B cell (primary cell): ENCODE measurements around the gene THAP8. TPM values are rescaled to one million over a fixed set of nuclear protein-coding genes. Genes with fewer than 3 reads are reported as not detected.

Experiments used
- ATAC-seq: fragments of 200-7000 bp; cut with Tn5 transposase; one replicate; pipeline ENCODE4 v1.10.0; 2021; ENCODE audit warnings: low read depth, mild to moderate bottlenecking, moderate number of reproducible peaks, moderate library complexity
- CTCF ChIA-PET: fragments of 350-600 bp; sonication (Branson Sonifier 250); formaldehyde crosslinking; loops from one replicate; lab custom pipeline; 2021; ENCODE audit warnings: antibody characterized with exemption, inconsistent platforms; lab: Charles Lee
- POLR2A ChIA-PET: fragments of 350-600 bp; sonication (Branson Sonifier 250); formaldehyde crosslinking; loops from one replicate; lab custom pipeline; 2021; ENCODE audit warnings: antibody characterized with exemption; lab: Charles Lee
- DNase-seq: peaks from one replicate; pipeline ENCODE4 v3.0.0; 2013
- H2AFZ ChIP-seq: 2 replicates; pipeline ENCODE4 v1.6.1; 2012; ENCODE audit warnings: mild to moderate bottlenecking, low read depth, low read length; ENCODE audit not compliant: insufficient read depth, poor library complexity, severe bottlenecking
- H3K27ac ChIP-seq, 2 donors: 1 replicate in 1 of 2; 2 replicates in 1 of 2; pipeline ENCODE4 v1.5.1; 2012 to 2013; ENCODE audit warnings: low read length in 2 of 2, mild to moderate bottlenecking in 2 of 2, moderate library complexity in 1 of 2
- H3K27me3 ChIP-seq, 4 experiments: fragments of 200-600 bp in 1 of 4; sonication (generic) in 1 of 4; replicated peaks in 1 of 4; 1 replicate in 2 of 4; 2 replicates in 2 of 4; pipeline versions ENCODE4 v1.6.1 to v1.7.0; 2013 to 2016; ENCODE audit warnings: low read length in 3 of 4, mild to moderate bottlenecking in 2 of 4, mixed read lengths in 1 of 4, moderate library complexity in 1 of 4; ENCODE audit not compliant: insufficient read depth in 4 of 4, control insufficient read depth in 3 of 4; ENCODE audit errors: control extremely low read depth in 1 of 4
- H3K36me3 ChIP-seq, 2 experiments: replicated peaks in 1 of 2; 1 replicate in 1 of 2; 2 replicates in 1 of 2; pipeline versions ENCODE4 v1.6.1 to v1.7.1; 2013; ENCODE audit warnings: low read length in 1 of 2; ENCODE audit not compliant: insufficient read depth in 2 of 2, control insufficient read depth in 1 of 2; ENCODE audit errors: control extremely low read depth in 1 of 2, extremely low read depth in 1 of 2
- H3K4me1 ChIP-seq, 2 donors: fragments of 200-600 bp in 1 of 2; sonication (generic) in 1 of 2; 1 replicate in 1 of 2; 2 replicates in 1 of 2; pipeline versions ENCODE4 v1.5.1 to v1.6.1; 2013 to 2017; ENCODE audit warnings: low read length in 2 of 2; ENCODE audit not compliant: control insufficient read depth in 2 of 2, insufficient read depth in 2 of 2
- H3K4me2 ChIP-seq: replicated peaks from 2 replicates; pipeline ENCODE3; 2012; ENCODE audit warnings: mild to moderate bottlenecking, low read depth, low read length; ENCODE audit not compliant: poor library complexity, severe bottlenecking
- H3K4me3 ChIP-seq, 5 experiments: fragments of 200-600 bp in 1 of 5; sonication (generic) in 1 of 5; 1 replicate in 3 of 5; 2 replicates in 2 of 5; pipeline versions ENCODE4 v1.5.1 to v1.7.0; 2011 to 2016; ENCODE audit warnings: low read length in 4 of 5, mild to moderate bottlenecking in 4 of 5, low read depth in 2 of 5, control low read depth in 1 of 5, moderate library complexity in 1 of 5; ENCODE audit not compliant: insufficient read depth in 1 of 5; ENCODE audit errors: control extremely low read depth in 1 of 5, extremely low read depth in 1 of 5
- H3K79me2 ChIP-seq: fragments of 200-600 bp; sonication (generic); one replicate; pipeline ENCODE4 v1.6.0; 2016; ENCODE audit warnings: low read length; ENCODE audit not compliant: control insufficient read depth, insufficient read depth
- H3K9ac ChIP-seq: fragments of 200-600 bp; sonication (generic); 2 replicates; pipeline ENCODE4 v1.6.1; 2017; ENCODE audit warnings: mild to moderate bottlenecking, low read length, moderate library complexity
- H3K9me3 ChIP-seq, 3 donors: one replicate each; pipeline versions ENCODE4 v1.6.1 to v1.7.1; 2013; ENCODE audit warnings: low read length in 2 of 3; ENCODE audit not compliant: control insufficient read depth in 2 of 3, insufficient read depth in 1 of 3; ENCODE audit errors: control extremely low read depth in 1 of 3
- H4K20me1 ChIP-seq: 2 replicates; pipeline ENCODE4 v1.6.0; 2012; ENCODE audit warnings: mild to moderate bottlenecking, low read length; ENCODE audit not compliant: insufficient read depth, control insufficient read depth, poor library complexity, severe bottlenecking
- H3K27ac Mint-ChIP-seq: one replicate; pipeline ENCODE4 v1.8.0; 2021; ENCODE audit warnings: mixed read lengths
- H3K27me3 Mint-ChIP-seq: one replicate; pipeline ENCODE4 v1.8.0; 2021; ENCODE audit warnings: mixed read lengths
- H3K4me1 Mint-ChIP-seq: one replicate; pipeline ENCODE4 v1.8.0; 2021; ENCODE audit warnings: mixed read lengths
- H3K4me3 Mint-ChIP-seq: one replicate; pipeline ENCODE4 v1.8.0; 2021; ENCODE audit warnings: mixed read lengths
- H3K9me3 Mint-ChIP-seq: one replicate; pipeline ENCODE4 v1.8.0; 2022; ENCODE audit warnings: mixed read lengths; ENCODE audit not compliant: insufficient read depth
- CTCF ChIP-seq: fragments of 200-600 bp; IDR thresholded peaks from one replicate; pipeline ENCODE4 v1.8.0; 2022; ENCODE audit warnings: antibody characterized with exemption, mild to moderate bottlenecking
- EZH2 ChIP-seq: IDR thresholded peaks from 2 replicates; pipeline ENCODE4 v1.6.1; 2012; ENCODE audit warnings: borderline replicate concordance, low read depth, mild to moderate bottlenecking, moderate library complexity, low read length; ENCODE audit not compliant: insufficient read depth, poor library complexity, severe bottlenecking
- WGBS: methylation state at CpG from one replicate; pipeline ENCODE4 v1.1.5; 2013; ENCODE audit warnings: missing lambda C conversion rate; ENCODE audit not compliant: insufficient coverage; 5-methylcytosine and 5-hydroxymethylcytosine counted together
- intact Hi-C: fragments of 100-400 bp; cut with micrococcal nuclease; formaldehyde crosslinking; loops from one replicate; pipeline ENCODE4 v1.10.0; 2022
- polyA plus RNA-seq: library from polyadenylated mRNA; depleted of rRNA; stranded (reverse); fragments of >200 nt; gene quantifications from 2 replicates; pipeline ENCODE4 v1.2.3, GENCODE V29; 2012
- total RNA-seq, 2 donors: library from RNA; stranded (reverse); fragments of 120-200 nt in 1 of 2; gene quantifications; 1 replicate in 1 of 2; 2 replicates in 1 of 2; pipeline versions ENCODE4 v1.2.3 to v1.2.4, GENCODE V29; 2013 to 2022

The THAP8 gene
- total and polyA plus RNA-seq, 2 donors (not counting 1 experiment from before 2014, with no cell fraction given), result 4.5 to 5.7 TPM

GRCh38 chr19:36013280-36014011 is 40.6 kb downstream of the THAP8 start:
- H3K36me3 ChIP-seq, result no peaks in the 10 kb centered on the region
- H3K79me2 ChIP-seq, result peaks cover 13% of the 10 kb centered on the region
- H4K20me1 ChIP-seq, result no peaks in the 10 kb centered on the region
- peak overlapping the region; percentile 94 for H2AFZ ChIP-seq
- WGBS, result 34% methylated on average over 14 of the region's 15 CpGs
- intact Hi-C loops, result loop anchor here (1.0 kb wide), 6 partner anchors 18 to 268 kb away; partner anchors contain the start of genes PSENEN, SDHAF1, TBCB and THAP8
- no peaks in the 10 kb centered on the region for H3K27me3 Mint-ChIP-seq
- H3K9ac ChIP-seq, result peak overlapping the region; percentile 85
- DNase-seq, result no peak
- H3K9me3 ChIP-seq, result no peaks in the 10 kb centered on the region
- TF ChIP-seq EZH2 (no peak), CTCF (no peak)
- no peak for ATAC-seq
- ChIA-PET CTCF (interaction anchor here (1.4 kb wide), 1 partner anchor 19 kb away, joined by 4 read pairs; the partner anchor contains the start of gene SDHAF1), POLR2A (interaction anchor here (0.6 to 1.7 kb wide), 4 partner anchors 20 to 361 kb away, joined by 4 to 9 read pairs (median 6); partner anchors contain the start of genes POLR2I and THAP8)
- no peaks in the 10 kb centered on the region for H3K9me3 Mint-ChIP-seq
- H3K4me2 ChIP-seq, result peak overlapping the region; percentile 92
- H3K27me3 ChIP-seq, result peaks cover 0 to 12% (median 1%) of the 10 kb centered on the region in 4 experiments
- peaks cover 31% of the 10 kb centered on the region for H3K4me1 Mint-ChIP-seq
- H3K27ac Mint-ChIP-seq, result peak overlapping the region; percentile 93
- H3K4me1 ChIP-seq, result peaks cover 20 to 27% of the 10 kb centered on the region in 2 donors
- peak overlapping the region; percentile 67 to 94 (median 72) for H3K4me3 ChIP-seq
- H3K27ac ChIP-seq, result peak overlapping the region; percentile 70 to 86
- H3K4me3 Mint-ChIP-seq, result peak overlapping the region; percentile 99

GRCh38 chr19:36010402-36010801 is 43.7 kb downstream of the THAP8 start:
- Histone ChIP-seq H3K4me2 (no peak overlapping the region), H3K27me3 (peaks cover 0 to 12% (median 1%) of the 10 kb centered on the region in 4 experiments), H3K9ac (no peak overlapping the region), H3K4me3 (no peak overlapping the region), H3K79me2 (peaks cover 13% of the 10 kb centered on the region), H4K20me1 (no peaks in the 10 kb centered on the region), H3K27ac (no peak overlapping the region), H3K9me3 (no peaks in the 10 kb centered on the region), H3K36me3 (no peaks in the 10 kb centered on the region), H3K4me1 (peaks cover 20 to 27% of the 10 kb centered on the region in 2 donors), H2AFZ (no peak overlapping the region)
- H3K27me3 Mint-ChIP-seq, result no peaks in the 10 kb centered on the region
- TF ChIP-seq CTCF (no peak), EZH2 (no peak)
- WGBS, result 96% methylated on average over 8 of the region's 11 CpGs
- H3K4me1 Mint-ChIP-seq, result peaks cover 28% of the 10 kb centered on the region
- DNase-seq (no peak), ATAC-seq (no peak)
- no peaks in the 10 kb centered on the region for H3K9me3 Mint-ChIP-seq
- no peak overlapping the region for H3K27ac Mint-ChIP-seq
- ChIA-PET CTCF (no interaction called here), POLR2A (no interaction called here)
- intact Hi-C loops, result no loop called here
- H3K4me3 Mint-ChIP-seq, result peak overlapping the region; percentile 55
